SHP77 (cell line): ENCODE data around the gene ARNT2.

ENCODE experiments used
- DNase-seq, 2 experiments: peaks; one replicate each; lab custom pipeline; 2025; lab: John Stamatoyannopoulos, UW

Gene ARNT2

GRCh38 chr15:80576519-80577090, 172.4 kb downstream of the ARNT2 start:
- no peak for DNase-seq

- DNase-seq = no peak
Observed at GRCh38 chr15:80577552-80578205, 173.5 kb downstream of the ARNT2 start.

- DNase-seq = no peak
Observed at GRCh38 chr15:80578206-80578595, 174.0 kb downstream of the ARNT2 start.

DNA sequence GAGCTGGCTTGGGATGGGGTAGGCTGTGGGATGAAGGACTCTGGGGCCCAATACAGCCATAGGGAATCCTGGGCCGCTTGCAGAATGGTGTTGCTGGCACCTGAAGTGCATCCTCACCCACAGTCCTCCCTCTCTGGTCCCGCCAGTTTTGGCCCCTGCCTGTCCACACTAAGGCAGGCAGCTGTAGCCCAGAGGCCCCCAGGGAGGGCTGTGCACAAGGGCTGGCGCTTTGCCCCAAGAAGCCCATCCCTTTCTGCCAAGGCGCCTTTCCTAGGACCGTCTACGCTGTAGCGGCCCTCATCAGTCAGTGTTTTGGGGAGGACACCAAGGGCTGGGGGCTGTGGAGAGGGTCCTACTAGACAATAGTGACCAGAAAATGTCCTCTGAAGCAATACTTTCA, 174.7 kb downstream of the ARNT2 start:
- DNase-seq = no peak

- DNase-seq = no peak
Observed at GRCh38 chr15:80579611-80580010, 175.4 kb downstream of the ARNT2 start.

DNA sequence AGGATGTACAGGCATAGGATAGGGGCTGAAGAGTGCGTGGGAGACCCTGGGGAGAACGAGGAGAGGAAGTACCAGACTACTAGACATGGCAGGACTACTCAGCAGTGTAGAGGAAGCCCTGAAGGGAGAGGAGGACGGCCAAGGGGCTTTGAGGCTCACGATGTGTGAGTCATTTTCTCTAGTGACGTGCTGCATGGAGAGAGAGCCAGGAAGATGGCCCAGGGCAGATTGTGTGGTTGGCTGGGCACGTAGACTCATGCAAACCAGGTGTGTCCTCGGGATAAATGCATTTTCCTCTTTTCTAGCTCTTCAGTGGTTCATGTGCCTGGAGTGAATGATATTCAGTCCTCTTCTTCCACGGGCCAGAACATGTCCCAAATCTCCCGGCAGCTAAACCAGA, 175.9 kb downstream of the ARNT2 start:
- DNase-seq = no peak

DNA sequence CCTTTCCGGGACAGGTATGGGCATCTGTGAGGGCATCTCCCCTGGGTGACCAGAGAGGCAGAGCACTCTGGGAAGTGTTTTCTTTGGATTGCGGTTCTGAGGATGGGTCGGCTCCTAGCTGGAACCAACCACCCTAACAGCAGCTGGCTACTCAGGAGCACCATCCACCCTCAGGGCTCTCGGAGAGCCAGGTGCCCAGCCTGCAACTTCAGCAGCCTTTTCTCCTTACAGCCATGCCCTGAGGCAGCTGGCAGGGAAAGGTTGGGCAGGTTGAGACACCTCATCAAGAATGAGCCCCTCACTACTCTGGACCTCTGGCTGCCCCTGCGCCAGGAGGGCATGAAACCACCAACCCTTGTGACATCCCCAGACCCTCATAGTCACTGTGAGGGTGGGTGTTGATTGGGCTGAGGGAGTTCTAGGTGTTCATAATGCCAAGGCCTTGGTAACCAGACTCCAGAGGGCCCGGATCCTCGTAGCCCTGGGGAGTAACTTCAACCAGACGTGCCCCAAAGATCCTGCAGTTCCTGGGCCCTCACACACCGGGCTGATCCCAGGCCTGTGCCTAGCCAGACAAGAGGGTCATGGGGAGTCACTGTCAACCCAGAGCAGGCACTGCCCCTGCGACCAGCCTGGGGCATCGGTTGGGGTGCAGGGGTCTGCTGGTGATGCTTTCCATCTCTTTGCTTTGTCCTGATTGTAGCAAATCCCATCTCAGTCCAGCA, 176.5 kb downstream of the ARNT2 start:
- no peak for DNase-seq

GRCh38 chr15:80581976-80582375, 177.8 kb downstream of the ARNT2 start:
- no peak for DNase-seq

GRCh38 chr15:80582816-80583423, 178.7 kb downstream of the ARNT2 start:
- DNase-seq = no peak

GRCh38 chr15:80584561-80584964, 180.4 kb downstream of the ARNT2 start:
- DNase-seq = no peak

DNA sequence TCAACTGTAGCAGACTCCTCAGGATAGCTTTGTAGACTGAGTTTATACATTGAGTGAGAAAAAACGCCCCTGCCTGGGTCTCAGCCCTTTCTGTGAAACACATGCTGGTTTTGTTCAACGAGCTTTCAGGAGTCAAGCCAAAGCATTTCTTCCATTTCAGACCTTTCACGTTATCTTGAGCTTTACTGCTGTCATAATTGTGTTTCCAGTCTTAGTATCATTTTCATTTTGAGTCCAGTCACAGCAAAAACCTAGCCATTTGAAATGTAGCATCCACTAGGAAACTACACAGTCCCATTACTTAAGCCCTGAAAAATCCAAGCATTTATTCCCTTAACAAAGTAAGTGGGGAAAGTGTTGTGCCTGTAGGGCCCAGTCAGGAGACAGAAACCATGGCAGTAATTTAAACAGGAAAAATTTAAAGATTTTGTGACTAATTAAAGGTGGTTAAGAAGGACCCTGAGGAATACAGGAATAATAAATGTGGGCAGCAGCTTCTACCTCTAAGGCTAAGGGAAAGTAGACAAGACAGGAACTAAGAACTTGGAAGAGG, 180.9 kb downstream of the ARNT2 start:
- no peak for DNase-seq

DNA sequence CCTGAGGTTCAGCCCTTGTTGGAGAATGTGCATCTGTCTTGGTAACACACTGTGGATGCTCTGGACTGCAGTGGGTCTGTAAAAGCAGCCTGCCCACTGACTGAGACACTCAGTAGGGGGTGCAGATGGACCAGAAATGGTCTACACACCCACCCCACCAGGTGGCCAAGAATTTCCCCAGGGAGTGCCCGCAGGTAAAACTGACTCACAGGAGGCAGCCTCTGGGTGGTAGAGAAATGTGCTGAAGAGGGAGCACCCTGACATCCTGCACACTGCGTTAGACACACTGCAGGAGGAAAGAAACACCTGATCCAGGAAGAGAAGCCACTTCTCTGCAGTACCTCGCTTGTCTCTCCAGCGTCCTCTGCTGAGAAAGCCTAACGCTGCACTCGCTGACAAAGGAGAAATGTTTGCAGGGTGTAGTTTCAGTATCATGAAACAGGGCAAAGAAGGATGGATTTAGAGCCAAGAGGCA, 181.4 kb downstream of the ARNT2 start:
- no peak for DNase-seq

DNA sequence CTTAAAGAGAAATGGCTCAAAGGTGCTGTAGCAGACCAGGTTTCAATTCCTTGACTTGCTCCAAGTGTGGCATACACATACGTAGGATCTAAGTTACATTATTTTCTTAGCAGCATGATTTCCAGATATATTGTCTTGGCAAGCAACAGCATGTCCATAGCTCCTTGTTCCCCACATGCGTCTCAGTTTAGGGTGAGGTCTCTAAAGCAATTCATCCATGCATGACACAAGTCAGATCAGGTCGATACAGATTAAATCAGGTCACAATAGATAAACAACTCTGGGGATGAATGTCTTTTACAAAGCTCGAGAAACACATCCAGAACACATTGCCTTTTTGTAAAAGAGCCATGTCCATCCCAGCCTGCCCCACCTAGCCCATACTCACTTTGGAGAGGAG, 182.0 kb downstream of the ARNT2 start:
- DNase-seq = no peak

DNA sequence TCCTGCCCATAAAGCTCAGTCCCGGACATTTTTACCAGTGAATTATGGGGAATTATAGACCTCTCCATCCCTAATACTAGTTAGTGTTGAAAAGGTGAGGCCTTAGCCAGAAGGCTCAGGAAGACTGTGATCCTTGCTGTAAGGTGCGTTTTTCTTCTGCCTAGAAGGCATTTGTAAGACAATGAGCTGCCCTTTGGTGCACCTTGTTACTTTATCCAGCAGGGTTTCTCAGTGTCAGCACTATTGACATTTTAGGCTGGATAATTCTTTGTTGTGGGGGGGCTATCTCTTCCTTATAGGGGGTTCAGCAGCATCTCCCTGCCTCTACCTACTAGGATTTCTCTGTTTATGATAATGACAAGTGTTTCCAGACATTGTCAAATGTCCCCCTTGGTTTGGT, 182.8 kb downstream of the ARNT2 start:
- DNase-seq = no peak

GRCh38 chr15:80587816-80588456, 183.8 kb downstream of the ARNT2 start:
- no peak for DNase-seq

- DNase-seq = no peak
Observed at GRCh38 chr15:80588801-80589200, 184.6 kb downstream of the ARNT2 start.

DNA sequence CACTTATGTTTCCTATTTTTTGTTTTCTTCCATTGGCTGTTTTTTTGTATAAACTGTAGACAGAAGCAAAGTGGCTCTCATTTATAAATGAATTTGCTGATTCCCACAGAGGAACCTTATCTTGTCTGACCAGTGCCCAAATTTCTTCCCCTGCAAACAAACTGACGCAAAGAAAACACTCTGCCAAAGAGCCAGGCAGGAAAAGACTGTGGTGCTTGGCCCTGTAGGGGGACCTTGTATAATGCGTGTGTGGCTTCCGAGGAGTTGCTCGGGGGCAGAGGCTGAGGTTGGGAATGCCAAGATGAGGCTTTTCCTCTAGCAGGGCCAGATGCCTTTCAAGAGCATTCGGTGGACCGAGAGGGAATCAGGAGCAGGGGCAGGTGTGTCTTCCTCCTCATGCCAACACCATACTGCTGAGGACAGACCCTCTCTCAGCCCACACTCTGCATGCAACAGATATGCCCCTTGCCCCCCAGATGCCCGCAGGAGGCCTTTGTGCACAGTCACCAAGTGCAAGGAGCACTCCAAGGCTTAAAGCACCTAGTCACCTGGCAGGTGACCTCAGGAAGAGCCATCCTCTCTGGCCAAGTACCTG, 186.7 kb downstream of the ARNT2 start:
- DNase-seq = no peak

DNA sequence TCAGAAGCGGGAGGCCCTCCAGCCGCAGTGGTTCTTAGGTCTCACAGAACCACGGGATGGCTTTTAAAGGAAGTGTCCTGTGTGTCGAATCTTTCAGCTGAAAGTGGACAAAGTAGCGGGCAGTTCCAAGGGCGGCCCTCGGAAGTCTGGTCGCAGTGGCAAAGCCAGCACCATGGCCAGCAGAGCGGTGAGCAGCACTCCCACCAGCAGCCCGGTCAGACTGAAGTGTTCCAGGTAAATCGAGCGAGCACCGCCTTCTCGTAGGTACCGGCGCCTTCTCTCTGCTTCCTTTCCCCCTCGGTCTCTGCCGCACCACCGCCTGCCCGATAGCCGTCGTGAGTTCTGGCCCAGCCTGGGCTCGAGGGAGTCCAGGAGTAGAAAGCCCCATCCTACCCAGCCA, 187.3 kb downstream of the ARNT2 start:
- DNase-seq = no peak

- DNase-seq = no peak
Observed at GRCh38 chr15:80591938-80592825, 188.0 kb downstream of the ARNT2 start.

GRCh38 chr15:80593486-80594030, 189.4 kb downstream of the ARNT2 start:
- DNase-seq = no peak
